ENCODE measurements around the gene PRXL2A.
"Not testable (repeated sequence)": the region's sequence is repeated elsewhere in the genome, so short reads cannot be mapped to it uniquely, and the experiment has no call there.

The PRXL2A gene

DNA sequence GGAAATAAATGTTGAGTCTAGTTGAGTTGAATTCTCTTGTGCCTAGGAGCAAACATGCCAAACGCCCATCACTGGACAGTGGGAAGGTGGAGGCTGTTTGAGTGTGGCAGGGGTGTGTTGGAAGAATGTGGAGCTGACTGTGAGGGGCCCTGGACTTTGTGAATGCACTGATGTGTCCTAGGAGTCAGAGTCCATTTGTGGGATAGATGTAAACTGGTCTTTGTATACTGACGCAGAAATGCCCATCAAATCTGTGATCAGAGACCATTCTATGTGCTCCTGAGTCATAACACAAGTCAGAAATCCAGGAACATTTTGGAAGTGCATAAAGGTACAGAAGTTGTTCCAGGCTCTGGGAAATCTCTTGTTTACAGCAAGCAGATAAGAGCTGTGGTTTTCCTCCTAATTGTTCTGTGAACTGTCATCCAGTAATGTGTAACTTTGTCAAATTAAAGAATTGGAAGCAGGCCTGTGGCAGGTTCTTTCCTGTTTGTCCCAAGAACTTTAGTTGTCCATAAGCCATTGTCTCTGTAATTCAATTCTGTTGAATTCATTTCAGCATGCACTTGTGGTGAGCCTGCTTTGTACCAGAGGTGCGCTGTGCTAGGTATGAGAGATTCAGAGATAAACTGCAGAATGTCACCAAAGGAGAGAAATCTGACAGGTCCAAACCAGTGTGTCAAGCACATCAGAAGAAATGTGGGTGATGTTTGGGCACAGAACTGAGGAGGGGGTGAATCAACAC, 7.6 kb downstream of the PRXL2A start:
- no peaks in the 10 kb centered on the region for H3K36me3 ChIP-seq
- TF ChIP-seq, protein P1, sequence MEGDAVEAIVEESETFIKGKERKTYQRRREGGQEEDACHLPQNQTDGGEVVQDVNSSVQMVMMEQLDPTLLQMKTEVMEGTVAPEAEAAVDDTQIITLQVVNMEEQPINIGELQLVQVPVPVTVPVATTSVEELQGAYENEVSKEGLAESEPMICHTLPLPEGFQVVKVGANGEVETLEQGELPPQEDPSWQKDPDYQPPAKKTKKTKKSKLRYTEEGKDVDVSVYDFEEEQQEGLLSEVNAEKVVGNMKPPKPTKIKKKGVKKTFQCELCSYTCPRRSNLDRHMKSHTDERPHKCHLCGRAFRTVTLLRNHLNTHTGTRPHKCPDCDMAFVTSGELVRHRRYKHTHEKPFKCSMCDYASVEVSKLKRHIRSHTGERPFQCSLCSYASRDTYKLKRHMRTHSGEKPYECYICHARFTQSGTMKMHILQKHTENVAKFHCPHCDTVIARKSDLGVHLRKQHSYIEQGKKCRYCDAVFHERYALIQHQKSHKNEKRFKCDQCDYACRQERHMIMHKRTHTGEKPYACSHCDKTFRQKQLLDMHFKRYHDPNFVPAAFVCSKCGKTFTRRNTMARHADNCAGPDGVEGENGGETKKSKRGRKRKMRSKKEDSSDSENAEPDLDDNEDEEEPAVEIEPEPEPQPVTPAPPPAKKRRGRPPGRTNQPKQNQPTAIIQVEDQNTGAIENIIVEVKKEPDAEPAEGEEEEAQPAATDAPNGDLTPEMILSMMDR (IDR thresholded peaks at IDR 0.05) = no peak
- no peaks in the 10 kb centered on the region for H3K9me3 ChIP-seq
- no peak overlapping the region for H3K4me3 ChIP-seq (ENCODE audit: low read depth in 1 of 2, low read length in 1 of 2)
- peaks cover under 1% of the 10 kb centered on the region for H3K27me3 ChIP-seq
- H3K4me1 ChIP-seq (ENCODE audit: control insufficient read depth in 1 of 2, insufficient read depth in 1 of 2, low read depth in 1 of 2, low read length in 1 of 2) = no peaks in the 10 kb centered on the region
- no peak overlapping the region for H3K27ac ChIP-seq

DNA sequence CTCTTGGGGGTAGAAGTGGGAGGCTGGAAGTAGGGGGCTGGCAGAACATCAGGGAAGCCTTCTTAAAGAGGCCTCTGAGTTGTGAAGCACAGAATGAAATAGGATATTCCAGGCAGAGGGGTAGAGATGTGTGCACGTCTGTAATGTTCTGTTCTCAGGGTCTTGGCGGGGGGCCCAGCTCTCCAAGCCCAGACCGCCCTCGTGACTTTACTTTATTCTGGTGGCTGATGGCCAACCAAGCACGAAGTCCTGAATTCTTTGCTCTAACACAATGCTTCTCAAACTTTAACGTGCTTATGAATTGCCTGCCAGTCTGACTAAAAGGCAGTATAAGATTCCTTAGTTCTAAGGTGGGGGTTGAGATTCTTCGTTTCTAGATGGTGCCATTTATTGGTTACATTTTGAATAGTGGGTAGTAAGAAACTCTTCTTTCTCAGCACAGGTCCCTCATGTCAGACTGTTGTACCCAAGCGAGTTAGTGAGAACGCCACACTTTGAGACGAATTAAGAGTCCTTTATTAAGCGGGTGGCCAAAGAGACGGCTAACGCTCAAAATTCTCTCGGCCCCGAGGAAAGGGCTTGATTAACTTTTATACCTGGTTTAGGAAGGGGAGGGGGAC, 8.2 kb downstream of the PRXL2A start:
- Histone ChIP-seq H3K9me3 (no peaks in the 10 kb centered on the region), H3K36me3 (no peaks in the 10 kb centered on the region), H3K4me1 (ENCODE audit: control insufficient read depth in 1 of 2, insufficient read depth in 1 of 2, low read depth in 1 of 2, low read length in 1 of 2) (peaks cover 0 to 3% of the 10 kb centered on the region in 2 experiments), H3K27me3 (no peaks in the 10 kb centered on the region), H3K27ac (no peak overlapping the region), H3K4me3 (ENCODE audit: low read depth in 1 of 2, low read length in 1 of 2) (no peak overlapping the region)
- TF ChIP-seq, protein P1 (IDR thresholded peaks at IDR 0.05) = no peak

DNA sequence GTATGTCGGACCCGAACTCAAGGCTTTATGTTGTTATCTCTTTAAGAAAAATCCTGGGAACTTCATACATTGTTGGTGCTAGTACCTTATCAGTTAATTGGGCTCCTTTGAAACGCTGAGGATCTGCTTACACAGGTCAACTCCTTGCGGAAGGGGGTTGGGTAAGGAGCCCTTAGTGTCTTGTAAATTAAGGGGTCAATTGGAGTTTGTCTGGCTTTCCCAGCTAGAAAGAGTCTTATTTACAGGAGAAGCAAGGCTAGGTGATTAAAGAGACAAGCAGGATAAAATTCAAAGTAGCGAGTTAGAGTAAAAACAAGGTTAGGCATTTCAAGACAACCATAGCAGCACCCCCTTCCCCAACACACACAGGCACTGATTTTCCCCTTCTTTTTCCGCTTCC, 8.9 kb downstream of the PRXL2A start:
- H3K4me1 ChIP-seq (ENCODE audit: control insufficient read depth in 1 of 2, insufficient read depth in 1 of 2, low read depth in 1 of 2, low read length in 1 of 2); H3K27me3 ChIP-seq; H3K36me3 ChIP-seq; H3K27ac ChIP-seq; H3K4me3 ChIP-seq (ENCODE audit: low read depth in 1 of 2, low read length in 1 of 2); H3K9me3 ChIP-seq: not testable (repeated sequence)

DNA sequence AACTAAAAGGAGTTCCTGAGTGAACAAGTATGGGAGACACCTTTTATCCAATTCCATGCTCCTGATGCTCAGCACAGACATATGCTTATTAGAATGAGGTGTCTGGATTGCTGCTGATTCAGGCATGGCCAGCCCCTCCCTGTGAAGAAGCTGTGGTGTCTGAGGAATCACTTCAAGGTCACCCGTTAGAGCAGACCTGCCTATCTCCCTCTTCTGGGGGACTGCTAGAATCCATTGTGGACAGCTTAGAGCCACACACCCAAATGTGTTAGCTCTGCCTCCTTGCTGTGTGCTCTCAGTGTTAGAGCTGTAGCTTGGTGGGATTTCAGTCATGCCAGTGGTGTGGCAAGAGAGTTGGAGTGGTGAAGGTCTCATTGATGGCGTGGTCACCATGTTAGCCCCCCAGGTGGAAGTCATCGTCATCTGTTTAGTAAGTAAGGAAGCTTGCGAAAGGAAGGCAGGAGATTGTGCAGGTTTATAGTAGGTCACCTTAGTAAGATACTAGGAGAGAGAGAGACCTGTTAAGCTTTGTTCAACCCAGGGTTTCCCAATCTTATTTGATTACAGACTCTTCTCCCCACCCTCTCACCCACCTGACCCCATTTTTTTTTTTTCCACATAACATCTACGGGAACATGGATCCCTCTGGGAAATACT, 12.8 kb downstream of the PRXL2A start:
- Histone ChIP-seq H3K27me3 (no peaks in the 10 kb centered on the region), H3K4me3 (ENCODE audit: low read depth in 1 of 2, low read length in 1 of 2) (no peak overlapping the region), H3K36me3 (no peaks in the 10 kb centered on the region), H3K9me3 (no peaks in the 10 kb centered on the region), H3K27ac (no peak overlapping the region), H3K4me1 (ENCODE audit: control insufficient read depth in 1 of 2, insufficient read depth in 1 of 2, low read depth in 1 of 2, low read length in 1 of 2) (peaks cover 0 to 8% of the 10 kb centered on the region in 2 experiments)
- TF ChIP-seq, protein P1 (IDR thresholded peaks at IDR 0.05) = no peak

DNA sequence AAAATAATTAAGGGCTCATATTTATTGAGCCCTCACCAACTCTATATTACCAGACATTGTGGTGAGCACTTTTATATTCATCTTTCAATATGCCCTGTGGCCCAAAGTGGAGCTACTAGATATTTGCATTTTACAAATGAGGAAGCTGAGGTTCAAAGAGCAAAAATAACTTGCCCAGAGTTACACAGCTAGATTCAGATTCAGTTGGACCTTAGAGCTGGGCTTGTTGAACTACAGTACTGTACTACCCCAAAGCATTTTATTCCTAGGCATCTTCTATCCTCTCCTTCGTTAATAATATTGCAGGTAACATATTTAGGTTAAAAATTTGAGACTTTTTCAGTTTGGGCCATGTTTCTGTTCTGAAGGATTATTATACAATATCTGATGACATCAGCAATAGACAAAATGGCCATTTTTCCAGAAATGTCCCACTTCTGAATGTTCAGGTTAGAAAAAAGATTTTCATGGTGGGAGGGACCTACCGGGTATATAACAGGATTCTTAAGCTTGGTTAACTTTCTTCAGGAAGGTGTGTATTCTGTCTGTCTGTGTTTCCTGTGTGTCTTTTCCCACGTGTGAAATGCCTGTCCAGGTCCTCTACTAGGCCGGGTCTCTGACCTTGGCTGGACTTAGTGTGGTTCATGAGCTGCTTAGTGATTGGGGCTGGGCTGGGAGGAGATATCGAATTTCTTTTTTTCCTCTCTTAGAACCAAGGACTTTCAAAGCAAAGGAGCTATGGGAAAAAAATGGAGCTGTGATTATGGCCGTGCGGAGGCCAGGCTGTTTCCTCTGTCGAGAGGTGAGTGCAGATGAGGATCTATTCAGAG, 13.6 kb downstream of the PRXL2A start:
- H3K27ac ChIP-seq = no peak overlapping the region
- TF ChIP-seq, protein P1 (IDR thresholded peaks at IDR 0.05) = no peak
- H3K27me3 ChIP-seq = no peaks in the 10 kb centered on the region
- no peaks in the 10 kb centered on the region for H3K36me3 ChIP-seq
- H3K4me1 ChIP-seq (ENCODE audit: control insufficient read depth in 1 of 2, insufficient read depth in 1 of 2, low read depth in 1 of 2, low read length in 1 of 2) = peaks cover 0 to 8% of the 10 kb centered on the region in 2 experiments
- no peaks in the 10 kb centered on the region for H3K9me3 ChIP-seq
- no peak overlapping the region for H3K4me3 ChIP-seq (ENCODE audit: low read depth in 1 of 2, low read length in 1 of 2)
